IMR-90 (cell line): Measurements from ENCODE around the gene SLC22A7. TPM values are rescaled to one million over a fixed set of nuclear protein-coding genes. Genes with fewer than 3 reads are reported as not detected.

Experiments
- ATAC-seq: fragments of 200-7000 bp; cut with Tn5 transposase; 2 replicates; pipeline ENCODE4 v1.9.1; 2020; ENCODE audit warnings: low read depth, mild to moderate bottlenecking, moderate library complexity
- BruUV-seq: library from RNA; stranded (reverse); fragments of 400-500 nt; replicated peaks from 2 replicates; lab custom pipeline; 2021; lab: Mats Ljungman, UMichigan
- CTCF ChIA-PET: fragments of 300-600 bp; formaldehyde crosslinking; extraction: SDS; loops from one replicate; lab custom pipeline; 2021; ENCODE audit warnings: antibody characterized with exemption; lab: Yijun Ruan, JAX
- POLR2A ChIA-PET: fragments of 300-600 bp; sonication (Branson Sonifier 250); formaldehyde crosslinking; loops from one replicate; lab custom pipeline; 2022; ENCODE audit warnings: antibody characterized with exemption; ENCODE audit not compliant: unreplicated experiment; lab: Charles Lee
- DNase-seq: peaks from one replicate; pipeline ENCODE4 v3.0.0; 2013
- H2AFZ ChIP-seq: replicated peaks from 2 replicates; pipeline ENCODE3; 2013; ENCODE audit warnings: low read length, mild to moderate bottlenecking; ENCODE audit not compliant: poor library complexity
- H2AK5ac ChIP-seq: 2 replicates; pipeline ENCODE4 v1.6.1; 2013; ENCODE audit warnings: low read depth, low read length, inconsistent platforms
- H2AK9ac ChIP-seq: replicated peaks from 2 replicates; pipeline ENCODE3; 2013; ENCODE audit warnings: mild to moderate bottlenecking, low read depth, low read length, moderate library complexity; ENCODE audit not compliant: poor library complexity
- H2BK120ac ChIP-seq: 2 replicates; pipeline ENCODE4 v1.6.1; 2013; ENCODE audit warnings: low read depth, low read length, inconsistent platforms
- H2BK15ac ChIP-seq: 3 replicates; pipeline ENCODE4 v1.6.1; 2013; ENCODE audit warnings: low read depth, low read length, inconsistent platforms
- H2BK20ac ChIP-seq: 2 replicates; pipeline ENCODE4 v1.6.1; 2013; ENCODE audit warnings: low read depth, mild to moderate bottlenecking, inconsistent platforms, low read length, moderate library complexity
- H2BK5ac ChIP-seq: 2 replicates; pipeline ENCODE4 v1.6.1; 2013; ENCODE audit warnings: mild to moderate bottlenecking, low read depth, low read length, inconsistent platforms; ENCODE audit not compliant: poor library complexity, severe bottlenecking
- H3K14ac ChIP-seq: replicated peaks from 2 replicates; pipeline ENCODE4 v1.6.1; 2013; ENCODE audit warnings: low read depth, low read length, inconsistent platforms
- H3K18ac ChIP-seq: 2 replicates; pipeline ENCODE4 v1.6.1; 2013; ENCODE audit warnings: low read depth, low read length, control low read depth
- H3K23ac ChIP-seq: 2 replicates; pipeline ENCODE4 v1.6.1; 2013; ENCODE audit warnings: low read depth, low read length, inconsistent platforms
- H3K27ac ChIP-seq: 2 replicates; pipeline ENCODE4 v1.5.1; 2013; ENCODE audit warnings: mild to moderate bottlenecking, control low read depth, low read length; ENCODE audit not compliant: insufficient read depth
- H3K27me3 ChIP-seq: 2 replicates; pipeline ENCODE4 v1.6.1; 2013; ENCODE audit warnings: low read length; ENCODE audit not compliant: control insufficient read depth, insufficient read depth
- H3K36me3 ChIP-seq: 2 replicates; pipeline ENCODE4 v1.6.1; 2013; ENCODE audit warnings: low read length, mixed read lengths; ENCODE audit not compliant: control insufficient read depth, insufficient read depth
- H3K4ac ChIP-seq: 2 replicates; pipeline ENCODE4 v1.6.1; 2013; ENCODE audit warnings: low read depth, low read length, inconsistent platforms
- H3K4me1 ChIP-seq: 2 replicates; pipeline ENCODE4 v1.6.1; 2013; ENCODE audit warnings: low read length, mixed read lengths; ENCODE audit not compliant: control insufficient read depth, insufficient read depth
- H3K4me2 ChIP-seq: 2 replicates; pipeline ENCODE4 v1.6.1; 2013; ENCODE audit warnings: low read depth, mild to moderate bottlenecking, control low read depth, low read length, moderate library complexity
- H3K4me3 ChIP-seq: 2 replicates; pipeline ENCODE4 v1.5.1; 2013; ENCODE audit warnings: low read depth, mild to moderate bottlenecking, control low read depth, low read length, moderate library complexity; ENCODE audit not compliant: insufficient read depth
- H3K56ac ChIP-seq: 2 replicates; pipeline ENCODE4 v1.6.1; 2013; ENCODE audit warnings: low read length, inconsistent platforms; ENCODE audit not compliant: insufficient read depth; ENCODE audit errors: extremely low read depth
- H3K79me1 ChIP-seq, 2 experiments: 2 replicates each; pipeline ENCODE4 v1.6.1; 2013; ENCODE audit warnings: low read length in 2 of 2, inconsistent platforms in 1 of 2, low read depth in 1 of 2
- H3K9ac ChIP-seq: 2 replicates; pipeline ENCODE4 v1.6.1; 2013; ENCODE audit warnings: low read depth, low read length, control low read depth
- H3K9me1 ChIP-seq: 2 replicates; pipeline ENCODE4 v1.6.1; 2013; ENCODE audit warnings: low read length, inconsistent platforms; ENCODE audit not compliant: insufficient read depth
- H3K9me3 ChIP-seq: 2 replicates; pipeline ENCODE4 v1.6.1; 2013; ENCODE audit warnings: low read length; ENCODE audit not compliant: control insufficient read depth, insufficient read depth
- H4K20me1 ChIP-seq: 2 replicates; pipeline ENCODE4 v1.6.1; 2013; ENCODE audit warnings: low read length, inconsistent platforms; ENCODE audit not compliant: insufficient read depth
- H4K5ac ChIP-seq: 2 replicates; pipeline ENCODE4 v1.6.1; 2013; ENCODE audit warnings: mild to moderate bottlenecking, low read depth, low read length, control low read depth
- H4K8ac ChIP-seq, 2 experiments: 2 replicates each; pipeline ENCODE4 v1.6.1; 2013; ENCODE audit warnings: low read depth in 2 of 2, low read length in 2 of 2, control low read depth in 1 of 2, inconsistent platforms in 1 of 2
- H4K91ac ChIP-seq: 2 replicates; pipeline ENCODE4 v1.6.1; 2013; ENCODE audit warnings: low read depth, low read length, inconsistent platforms; ENCODE audit not compliant: insufficient read depth
- BHLHE40 ChIP-seq: fragments of 150-350 bp; IDR thresholded peaks from 2 replicates; pipeline ENCODE4 v1.6.1; 2016; ENCODE audit warnings: mild to moderate bottlenecking, low read depth, low read length
- CEBPB ChIP-seq: IDR thresholded peaks from 2 replicates; pipeline ENCODE4 v1.6.1; 2012; ENCODE audit warnings: low read depth, low read length, improper control_type of control experiment
- CHD1 ChIP-seq: IDR thresholded peaks from 2 replicates; pipeline ENCODE4 v1.6.1; 2012; ENCODE audit warnings: low read depth, low read length, improper control_type of control experiment
- FOS ChIP-seq: fragments of 150-350 bp; IDR thresholded peaks from 2 replicates; pipeline ENCODE4 v1.6.1; 2016; ENCODE audit warnings: low read depth, low read length
- MAFK ChIP-seq: IDR thresholded peaks from 2 replicates; pipeline ENCODE4 v1.6.1; 2012; ENCODE audit warnings: low read depth, low read length, improper control_type of control experiment
- MAZ ChIP-seq: IDR thresholded peaks from 2 replicates; pipeline ENCODE4 v1.6.1; 2012; ENCODE audit warnings: low read depth, mild to moderate bottlenecking, low read length, improper control_type of control experiment, moderate library complexity, borderline replicate concordance
- MXI1 ChIP-seq: IDR thresholded peaks from 2 replicates; pipeline ENCODE4 v1.6.1; 2012; ENCODE audit warnings: low read depth, mild to moderate bottlenecking, low read length, moderate library complexity, borderline replicate concordance
- NFE2L2 ChIP-seq: fragments of 150-350 bp; IDR thresholded peaks from 2 replicates; pipeline ENCODE4 v1.6.1; 2016; ENCODE audit warnings: low read depth, mild to moderate bottlenecking, low read length
- POLR2A ChIP-seq: IDR thresholded peaks from 2 replicates; pipeline ENCODE4 v1.6.1; 2012; ENCODE audit warnings: mild to moderate bottlenecking, low read depth, low read length
- RAD21 ChIP-seq: IDR thresholded peaks from 2 replicates; pipeline ENCODE4 v1.6.1; 2012; ENCODE audit warnings: low read length, improper control_type of control experiment
- RFX5 ChIP-seq: IDR thresholded peaks from 2 replicates; pipeline ENCODE4 v1.8.0; 2012; ENCODE audit warnings: low read depth, mild to moderate bottlenecking, low read length, moderate library complexity
- SMC3 ChIP-seq: fragments of 150-350 bp; IDR thresholded peaks from 2 replicates; pipeline ENCODE4 v1.6.1; 2016; ENCODE audit warnings: low read depth, mild to moderate bottlenecking, antibody characterized with exemption, low read length, moderate library complexity
- WGBS, 2 experiments: methylation state at CpG; one replicate each; pipeline versions ENCODE4 v1.1.5 to v1.1.7; 2013; ENCODE audit warnings: missing lambda C conversion rate in 2 of 2; ENCODE audit not compliant: insufficient read length in 1 of 2; ENCODE audit errors: extremely low coverage in 2 of 2; 5-methylcytosine and 5-hydroxymethylcytosine counted together
- dilution Hi-C: fragments of 300-500 bp; cut with HindIII; formaldehyde crosslinking; loops from one replicate; pipeline ENCODE4 v1.14.3; 2018; ENCODE audit warnings: low sequenced_read_pairs; ENCODE audit not compliant: unreplicated experiment
- in situ Hi-C: fragments of 300-500 bp; cut with MboI; formaldehyde crosslinking; loops from 3 replicates; pipeline ENCODE4 v1.14.3; 2019; ENCODE audit warnings: low sequenced_read_pairs, inconsistent platforms, mixed read lengths
- intact Hi-C: fragments of 100-400 bp; cut with micrococcal nuclease; formaldehyde crosslinking; loops from 2 replicates; pipeline ENCODE4 v1.10.0; 2022
- polyA plus RNA-seq, 3 experiments: library from polyadenylated mRNA; depleted of rRNA; stranded (reverse); fragments of >200 nt; gene quantifications; 2 replicates each; pipeline ENCODE4 v1.2.3, GENCODE V29; 2012; ENCODE audit warnings: low replicate concordance in 1 of 3
- total RNA-seq: library from RNA; depleted of rRNA; stranded (reverse); fragments of >200 nt; gene quantifications from 2 replicates; pipeline ENCODE4 v1.2.3, GENCODE V29; 2012
- TF ChIP-seq, protein P1 (sequence below): conservative IDR thresholded peaks from 2 replicates; pipeline ENCODE4 v1.5.1; 2012; ENCODE audit warnings: mild to moderate bottlenecking, low read depth, low read length, improper control_type of control experiment
- TF ChIP-seq, protein P2 (sequence below): fragments of 150-350 bp; IDR thresholded peaks from 2 replicates; pipeline ENCODE4 v1.6.1; 2016; ENCODE audit warnings: low read depth, mild to moderate bottlenecking, low read length, moderate library complexity, borderline replicate concordance

SLC22A7 gene
- total and polyA plus RNA-seq, 2 of the 4 experiments (the other 2 are of a cell fraction): not detected

DNA sequence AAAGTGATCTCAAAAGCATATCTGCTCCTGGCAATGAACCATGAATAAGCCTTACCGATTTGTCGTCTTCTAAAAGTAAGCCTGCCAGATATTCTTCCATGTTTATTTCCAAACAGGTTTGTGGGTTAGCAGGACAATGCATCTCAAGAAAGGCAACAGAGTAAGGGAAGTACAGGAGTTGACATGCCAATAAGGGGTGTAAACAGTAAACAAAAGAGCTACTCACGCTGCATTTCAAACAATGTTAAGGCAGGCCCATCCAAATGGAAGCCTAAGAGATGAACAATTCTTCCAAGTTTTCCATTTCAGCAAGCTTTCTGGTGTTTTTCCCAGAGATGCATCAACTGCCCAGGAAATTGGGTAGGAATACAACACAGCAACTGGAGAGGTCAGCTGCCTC lies 38.3 kb downstream of the SLC22A7 start:
- Histone ChIP-seq H3K27ac (no peak overlapping the region), H3K14ac (no peak overlapping the region), H4K20me1 (no peaks in the 10 kb centered on the region), H3K9ac (no peak overlapping the region), H4K8ac (no peak overlapping the region), H3K56ac (no peak overlapping the region), H3K79me1 (no peaks in the 10 kb centered on the region), H2AK9ac (no peak overlapping the region), H3K23ac (no peak overlapping the region), H4K91ac (no peak overlapping the region), H2BK120ac (no peak overlapping the region), H3K36me3 (peaks cover 27% of the 10 kb centered on the region), H3K9me3 (no peaks in the 10 kb centered on the region), H2BK5ac (no peak overlapping the region), H3K27me3 (no peaks in the 10 kb centered on the region), H3K4me1 (no peaks in the 10 kb centered on the region), H3K4ac (no peak overlapping the region), H3K9me1 (no peaks in the 10 kb centered on the region), H2BK15ac (no peak overlapping the region), H2BK20ac (no peak overlapping the region), H3K4me3 (no peak overlapping the region), H3K18ac (no peak overlapping the region), H4K5ac (no peak overlapping the region), H3K4me2 (no peak overlapping the region), H2AK5ac (no peak overlapping the region), H2AFZ (no peak overlapping the region)
- intact Hi-C loops: loop anchor here (10.0 kb wide), 1 partner anchor 432 kb away; no protein-coding TSS in a partner anchor
- DNase-seq: no peak
- ChIA-PET POLR2A (no interaction called here), CTCF (no interaction called here)
- WGBS, 2 experiments: 90% methylated on average over 2 of the region's 3 CpGs; no CpG with 5 or more reads in 1 of the 2 experiments
- ATAC-seq: no peak
- in situ Hi-C loops: no loop called here
- dilution Hi-C loops: no loop called here
- TF ChIP-seq MAZ: no peak
- TF ChIP-seq, protein P1, sequence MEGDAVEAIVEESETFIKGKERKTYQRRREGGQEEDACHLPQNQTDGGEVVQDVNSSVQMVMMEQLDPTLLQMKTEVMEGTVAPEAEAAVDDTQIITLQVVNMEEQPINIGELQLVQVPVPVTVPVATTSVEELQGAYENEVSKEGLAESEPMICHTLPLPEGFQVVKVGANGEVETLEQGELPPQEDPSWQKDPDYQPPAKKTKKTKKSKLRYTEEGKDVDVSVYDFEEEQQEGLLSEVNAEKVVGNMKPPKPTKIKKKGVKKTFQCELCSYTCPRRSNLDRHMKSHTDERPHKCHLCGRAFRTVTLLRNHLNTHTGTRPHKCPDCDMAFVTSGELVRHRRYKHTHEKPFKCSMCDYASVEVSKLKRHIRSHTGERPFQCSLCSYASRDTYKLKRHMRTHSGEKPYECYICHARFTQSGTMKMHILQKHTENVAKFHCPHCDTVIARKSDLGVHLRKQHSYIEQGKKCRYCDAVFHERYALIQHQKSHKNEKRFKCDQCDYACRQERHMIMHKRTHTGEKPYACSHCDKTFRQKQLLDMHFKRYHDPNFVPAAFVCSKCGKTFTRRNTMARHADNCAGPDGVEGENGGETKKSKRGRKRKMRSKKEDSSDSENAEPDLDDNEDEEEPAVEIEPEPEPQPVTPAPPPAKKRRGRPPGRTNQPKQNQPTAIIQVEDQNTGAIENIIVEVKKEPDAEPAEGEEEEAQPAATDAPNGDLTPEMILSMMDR: no peak
- no peak for TF ChIP-seq RFX5
- no peak for TF ChIP-seq POLR2A
- no peak for TF ChIP-seq CHD1
- TF ChIP-seq MXI1: no peak
- TF ChIP-seq NFE2L2: no peak
- no peak for TF ChIP-seq BHLHE40
- no peak for TF ChIP-seq MAFK
- TF ChIP-seq, protein P2, sequence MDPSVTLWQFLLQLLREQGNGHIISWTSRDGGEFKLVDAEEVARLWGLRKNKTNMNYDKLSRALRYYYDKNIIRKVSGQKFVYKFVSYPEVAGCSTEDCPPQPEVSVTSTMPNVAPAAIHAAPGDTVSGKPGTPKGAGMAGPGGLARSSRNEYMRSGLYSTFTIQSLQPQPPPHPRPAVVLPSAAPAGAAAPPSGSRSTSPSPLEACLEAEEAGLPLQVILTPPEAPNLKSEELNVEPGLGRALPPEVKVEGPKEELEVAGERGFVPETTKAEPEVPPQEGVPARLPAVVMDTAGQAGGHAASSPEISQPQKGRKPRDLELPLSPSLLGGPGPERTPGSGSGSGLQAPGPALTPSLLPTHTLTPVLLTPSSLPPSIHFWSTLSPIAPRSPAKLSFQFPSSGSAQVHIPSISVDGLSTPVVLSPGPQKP: no peak
- no peak for TF ChIP-seq FOS
- no peak for TF ChIP-seq RAD21
- TF ChIP-seq CEBPB: no peak
- TF ChIP-seq SMC3: no peak
- no TSS peak for BruUV-seq
